Measurements from ENCODE around the gene EFCC1. TPM values are rescaled to one million over a fixed set of nuclear protein-coding genes. Genes with fewer than 3 reads are reported as not detected.

EFCC1 gene
- total and polyA plus RNA-seq, 2 of the 8 experiments (the other 6 are each of a cell fraction or from before 2014, with no cell fraction given), result 0.14 to 0.37 TPM

GRCh38 chr3:129052675-129053074 lies 51.6 kb downstream of the EFCC1 start (continued):
- TF ChIP-seq CHD7 (IDR thresholded peaks at IDR 0.05; ENCODE audit: insufficient replicate concordance, low read length) (no peak), RFX5 (IDR thresholded peaks at IDR 0.05; ENCODE audit: borderline replicate concordance, low read depth, low read length) (no peak), TAF7 (optimal IDR thresholded peaks at IDR 0.05; ENCODE audit: borderline replicate concordance, low read depth, low read length) (no peak)
